T-helper 1 cell (primary cell): Measurements from ENCODE around the gene FCHO2.
A peak's percentile ranks its signal among the peaks of the same experiment; 100 is the strongest.
"Not testable (repeated sequence)": the region's sequence is repeated elsewhere in the genome, so short reads cannot be mapped to it uniquely, and the experiment has no call there.

Source experiments
- DNase-seq, 5 donors: peaks; one replicate each; pipeline ENCODE4 v3.0.0-alpha.2; 2012 to 2020
- total RNA-seq, 4 donors: gene quantifications; one replicate each; lab custom pipeline; 2026; lab: John Stamatoyannopoulos, UW

The FCHO2 gene, protein sequence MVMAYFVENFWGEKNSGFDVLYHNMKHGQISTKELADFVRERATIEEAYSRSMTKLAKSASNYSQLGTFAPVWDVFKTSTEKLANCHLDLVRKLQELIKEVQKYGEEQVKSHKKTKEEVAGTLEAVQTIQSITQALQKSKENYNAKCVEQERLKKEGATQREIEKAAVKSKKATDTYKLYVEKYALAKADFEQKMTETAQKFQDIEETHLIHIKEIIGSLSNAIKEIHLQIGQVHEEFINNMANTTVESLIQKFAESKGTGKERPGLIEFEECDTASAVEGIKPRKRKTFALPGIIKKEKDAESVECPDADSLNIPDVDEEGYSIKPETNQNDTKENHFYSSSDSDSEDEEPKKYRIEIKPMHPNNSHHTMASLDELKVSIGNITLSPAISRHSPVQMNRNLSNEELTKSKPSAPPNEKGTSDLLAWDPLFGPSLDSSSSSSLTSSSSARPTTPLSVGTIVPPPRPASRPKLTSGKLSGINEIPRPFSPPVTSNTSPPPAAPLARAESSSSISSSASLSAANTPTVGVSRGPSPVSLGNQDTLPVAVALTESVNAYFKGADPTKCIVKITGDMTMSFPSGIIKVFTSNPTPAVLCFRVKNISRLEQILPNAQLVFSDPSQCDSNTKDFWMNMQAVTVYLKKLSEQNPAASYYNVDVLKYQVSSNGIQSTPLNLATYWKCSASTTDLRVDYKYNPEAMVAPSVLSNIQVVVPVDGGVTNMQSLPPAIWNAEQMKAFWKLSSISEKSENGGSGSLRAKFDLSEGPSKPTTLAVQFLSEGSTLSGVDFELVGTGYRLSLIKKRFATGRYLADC
- 3.4 to 7.8 (median 4.7) reads per million in 4 donors for total RNA-seq

DNA sequence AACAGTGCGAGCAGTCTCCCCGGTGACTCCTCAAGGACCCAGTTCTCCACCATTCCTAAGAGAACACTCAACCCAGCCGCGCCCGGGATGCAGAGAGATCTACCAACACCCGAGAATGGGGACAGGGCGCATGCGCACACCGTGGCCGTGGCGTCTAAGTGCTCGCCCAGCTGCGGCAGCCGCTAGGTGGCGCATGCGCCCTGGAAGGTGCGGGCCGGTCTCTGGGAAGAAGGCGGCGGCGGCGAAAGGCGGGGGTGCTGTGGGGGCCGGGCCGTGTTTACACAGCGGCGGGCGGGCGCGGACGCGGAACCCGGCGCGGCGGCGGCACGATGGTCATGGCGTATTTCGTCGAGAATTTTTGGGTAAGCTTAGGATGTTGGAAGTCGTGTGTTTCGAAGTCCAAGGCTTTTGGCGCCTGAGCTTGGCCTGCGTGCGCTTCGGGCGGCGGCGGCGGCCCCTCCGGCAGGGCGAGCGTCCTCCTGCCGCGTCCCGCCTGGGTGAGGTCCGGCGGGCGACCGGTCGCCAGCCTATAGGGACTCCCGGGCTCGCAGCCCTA, at the start of gene FCHO2:
FCHO2 (plus strand) TSS at position 274 of the 556 bp plus-strand sequence; CDS start at position 330, 56 bp downstream.
- peak; percentile 92 to 95 (median 94) for DNase-seq

DNA sequence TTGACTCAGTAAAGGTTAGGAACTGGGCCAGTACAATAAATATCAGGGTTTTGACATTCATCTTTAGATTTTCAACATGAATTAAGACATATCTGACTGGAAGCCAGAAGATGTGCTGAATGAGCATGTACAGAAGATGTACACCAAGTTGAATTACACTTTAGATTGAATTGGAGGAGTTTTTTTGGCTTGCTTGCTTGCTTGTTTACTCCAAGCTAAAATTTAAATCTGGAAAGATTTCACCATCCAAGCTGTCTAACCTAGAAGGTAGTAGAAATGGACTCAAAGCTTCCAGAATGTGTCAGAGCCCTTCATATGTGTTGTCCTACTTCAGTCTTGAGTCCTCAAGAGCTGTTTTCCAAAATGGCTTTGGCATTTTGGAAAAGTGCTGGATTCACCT, 49.0 kb upstream of the FCHO2 start:
- DNase-seq: no peak

DNA sequence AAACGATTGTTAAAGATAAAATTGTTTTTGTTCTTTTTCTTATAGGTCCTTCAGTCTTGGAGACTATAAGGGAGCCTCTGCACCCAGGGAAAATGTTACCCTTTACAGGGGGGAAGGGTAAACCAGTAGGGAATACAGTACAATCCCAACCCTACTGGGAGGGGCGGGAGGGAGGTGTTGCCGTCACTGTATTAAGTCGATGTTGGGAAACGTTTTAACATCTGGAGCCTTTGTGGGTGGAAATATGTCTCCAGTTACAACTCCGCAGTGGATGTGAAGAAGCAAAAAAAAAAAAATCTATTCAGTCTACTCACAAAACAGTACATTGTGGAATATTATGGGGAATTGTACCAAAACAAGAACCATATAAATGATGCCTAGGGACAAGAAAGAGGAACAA, 47.2 kb upstream of the FCHO2 start:
- no peak for DNase-seq

DNA sequence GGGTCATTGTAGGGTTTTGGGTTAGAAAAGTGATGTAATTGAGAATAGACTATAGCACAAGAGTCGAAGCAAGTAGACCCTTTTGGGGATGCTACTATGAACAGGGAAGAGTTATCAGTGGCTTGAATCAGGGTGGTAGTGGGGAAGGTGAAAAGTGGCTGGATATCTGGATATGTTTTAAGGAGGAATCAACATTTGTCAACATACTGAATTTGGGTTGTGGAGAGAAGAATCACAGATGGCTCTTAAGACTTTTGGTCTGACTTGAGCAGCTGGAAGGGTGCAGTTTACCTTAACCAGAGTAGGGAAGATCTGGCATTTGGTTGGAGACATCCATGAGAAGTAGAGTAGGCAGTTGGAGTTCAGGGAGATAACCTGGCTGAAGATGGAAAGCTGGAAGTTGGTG, 38.5 kb upstream of the FCHO2 start:
- no peak for DNase-seq

DNA sequence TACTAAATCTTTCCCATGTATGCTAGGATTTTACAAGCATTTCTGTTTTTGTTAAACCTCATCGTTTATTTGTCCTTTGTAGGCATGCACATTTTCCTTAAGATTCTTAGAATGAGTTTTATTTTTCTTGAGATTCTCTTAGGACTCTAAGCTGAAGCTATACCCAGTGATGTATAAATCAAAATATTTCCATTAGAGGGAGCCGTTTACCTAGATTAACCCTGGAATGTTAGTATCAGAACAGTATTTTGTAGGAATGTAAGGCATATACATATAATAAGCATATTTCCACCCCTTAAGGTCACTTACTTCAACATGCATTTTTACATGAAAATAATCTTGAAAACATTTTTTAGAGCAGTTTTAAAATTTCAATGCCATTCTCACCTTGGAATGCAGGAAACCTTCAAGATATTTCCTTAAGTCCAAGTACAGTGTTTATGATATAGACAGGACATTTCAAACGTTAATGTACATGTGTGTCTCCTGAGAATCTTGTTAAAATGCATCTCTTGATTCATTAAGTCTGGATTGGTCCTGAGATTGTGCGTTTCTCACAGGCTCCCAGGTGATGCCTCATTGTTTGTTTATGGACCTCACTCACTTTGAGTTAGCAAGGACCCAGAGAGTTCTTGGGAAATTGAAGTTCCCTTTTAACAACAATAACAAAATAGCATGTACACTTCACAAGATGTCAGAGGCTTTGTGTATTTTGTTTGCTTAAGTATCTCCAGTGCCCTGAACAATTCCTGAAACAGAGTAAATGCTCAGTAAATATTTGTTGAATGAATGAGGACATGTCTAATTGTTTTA, 34.9 kb upstream of the FCHO2 start:
- DNase-seq: no peak

DNA sequence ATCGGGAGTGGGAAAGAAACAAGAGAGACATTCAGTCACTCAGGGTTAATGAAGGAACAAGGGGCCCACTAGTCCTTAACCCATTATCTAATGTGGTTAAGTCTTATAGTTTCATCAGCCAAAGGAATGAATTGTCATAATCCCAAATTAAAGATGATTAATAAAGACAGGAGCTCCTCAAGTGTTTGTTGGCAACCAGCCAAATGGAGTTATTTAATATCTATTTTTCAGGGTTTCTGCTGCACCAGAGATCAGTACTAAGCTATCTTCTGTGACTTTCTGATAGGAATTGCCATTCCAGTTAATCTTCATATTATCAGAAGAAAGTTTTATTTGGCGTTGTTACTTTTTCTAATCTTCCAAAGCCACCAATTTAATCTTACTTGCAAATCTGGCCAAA, 34.0 kb upstream of the FCHO2 start:
- DNase-seq: no peak

DNA sequence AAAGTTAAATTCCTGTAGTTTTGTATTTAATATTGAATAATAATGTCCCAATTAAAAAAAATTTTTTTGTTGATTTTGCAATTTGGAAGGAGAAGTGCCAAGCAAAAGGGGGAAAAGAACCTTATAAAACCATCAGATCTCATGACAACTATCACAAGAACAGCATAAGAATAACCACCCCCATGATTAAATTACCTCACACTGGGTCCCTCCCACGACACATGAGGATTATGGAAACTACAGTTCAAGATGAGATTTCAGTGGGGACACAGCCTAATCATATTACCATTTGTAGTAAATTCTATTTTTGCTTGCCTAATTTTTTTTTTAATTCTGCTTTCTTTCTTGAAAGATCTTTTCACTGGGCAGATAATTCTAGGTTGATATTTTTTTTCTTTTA, 33.4 kb upstream of the FCHO2 start:
- no peak for DNase-seq

DNA sequence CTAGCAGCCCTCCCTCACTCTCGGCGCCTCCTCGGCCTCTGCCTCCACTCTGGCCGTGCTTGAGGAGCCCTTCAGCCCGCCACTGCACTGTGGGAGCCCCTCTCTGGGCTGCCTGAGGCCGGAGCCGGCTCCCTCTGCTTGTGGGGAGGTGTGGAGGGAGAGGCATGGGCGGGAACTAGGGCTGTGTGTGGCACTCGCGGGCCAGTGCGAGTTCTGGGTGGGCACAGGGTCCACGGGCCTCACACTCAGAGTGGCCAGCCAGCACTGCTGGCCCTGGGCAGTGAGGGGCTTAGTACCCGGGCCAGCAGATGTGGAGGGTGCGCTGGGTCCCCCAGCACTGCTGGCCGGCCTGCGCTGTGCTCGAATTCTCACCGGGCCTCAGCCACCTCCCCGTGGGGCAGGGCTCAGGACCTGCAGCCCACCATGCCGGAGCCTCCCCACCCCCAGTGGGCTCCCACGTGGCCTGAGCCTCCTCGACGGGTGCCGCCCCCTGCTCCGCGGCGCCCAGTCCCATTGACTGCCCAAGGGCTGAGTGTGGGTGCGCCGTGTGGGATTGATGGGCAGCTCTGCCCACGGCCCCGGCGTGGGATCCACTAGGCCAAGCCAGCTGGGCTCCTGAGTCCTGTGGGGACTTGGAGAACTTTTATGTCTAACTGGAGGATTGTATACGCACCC, 30.4 kb upstream of the FCHO2 start:
- no peak for DNase-seq

DNA sequence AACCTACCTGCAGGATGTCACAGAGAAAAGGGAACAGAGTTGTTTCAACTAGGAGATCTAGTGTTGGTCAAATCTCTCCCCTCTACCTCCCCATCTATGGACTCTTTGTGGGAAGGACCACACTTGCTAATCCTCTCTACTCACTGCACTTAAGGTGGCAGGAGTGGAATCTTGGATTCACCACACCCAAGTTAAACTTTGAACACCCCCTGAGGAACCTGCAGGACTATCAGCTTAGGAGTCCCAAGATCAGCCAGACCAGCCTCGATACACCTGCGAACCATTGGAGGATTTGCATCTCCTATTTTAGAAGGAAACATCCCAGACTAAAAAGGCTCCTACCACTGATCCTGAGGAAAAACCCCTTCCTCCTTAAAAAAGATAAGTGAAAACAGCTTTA, 23.2 kb upstream of the FCHO2 start:
- DNase-seq: not testable (repeated sequence)

DNA sequence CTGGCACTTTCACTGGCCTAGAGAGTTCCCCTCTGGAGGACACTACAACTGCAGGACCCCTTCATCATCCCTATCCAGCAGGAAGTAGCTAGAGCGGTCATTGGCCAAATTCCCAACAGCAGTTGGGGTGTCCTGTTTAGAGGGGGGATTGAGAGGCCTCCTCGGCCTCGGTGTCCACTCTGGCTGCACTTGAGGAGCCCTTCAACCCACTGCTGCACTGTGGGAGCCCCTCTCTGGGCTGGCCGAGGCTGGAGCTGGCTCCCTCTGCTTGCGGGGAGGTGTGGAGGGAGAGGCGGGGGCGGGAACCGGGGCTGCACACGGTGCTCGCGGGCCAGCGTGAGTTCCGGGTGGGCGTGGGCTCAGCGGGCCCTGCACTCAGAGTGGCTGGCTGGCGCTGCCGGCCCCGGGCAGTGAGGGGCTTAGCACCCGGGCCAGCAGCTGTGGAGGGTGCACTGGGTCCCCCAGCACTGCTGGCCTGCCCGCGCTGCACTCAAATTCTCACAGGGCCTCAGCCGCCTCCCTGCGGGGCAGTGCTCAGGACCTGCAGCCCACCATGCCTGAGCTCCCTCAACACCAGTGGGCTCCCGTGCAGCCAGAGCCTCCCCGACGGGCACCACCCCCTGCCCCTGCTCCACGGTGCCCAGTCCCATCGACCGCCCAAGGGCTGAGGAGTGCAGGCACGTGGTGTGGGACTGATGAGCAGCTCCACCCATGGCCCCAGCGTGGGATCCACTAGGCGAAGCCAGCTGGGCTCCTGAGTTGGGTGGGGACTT, 20.7 kb upstream of the FCHO2 start:
- DNase-seq: not testable (repeated sequence)

DNA sequence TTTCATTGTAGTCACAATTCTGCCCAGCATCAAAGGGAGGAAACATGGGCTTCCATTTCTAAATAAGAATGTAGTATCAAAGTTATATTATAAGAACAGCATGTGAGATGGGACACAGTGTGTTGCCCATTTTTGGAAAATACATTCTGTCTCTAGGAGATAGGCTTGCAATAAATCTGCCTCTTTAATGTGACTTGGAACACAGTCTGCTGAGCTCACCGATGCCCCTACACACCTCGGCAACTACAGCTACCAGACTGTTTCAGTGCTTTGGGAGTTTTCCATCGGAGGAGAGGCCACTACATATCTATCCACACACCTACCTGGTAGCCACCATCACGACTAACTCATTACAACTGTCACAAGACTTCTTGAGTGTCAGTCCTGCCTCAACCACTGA, 18.9 kb upstream of the FCHO2 start:
- no peak for DNase-seq

DNA sequence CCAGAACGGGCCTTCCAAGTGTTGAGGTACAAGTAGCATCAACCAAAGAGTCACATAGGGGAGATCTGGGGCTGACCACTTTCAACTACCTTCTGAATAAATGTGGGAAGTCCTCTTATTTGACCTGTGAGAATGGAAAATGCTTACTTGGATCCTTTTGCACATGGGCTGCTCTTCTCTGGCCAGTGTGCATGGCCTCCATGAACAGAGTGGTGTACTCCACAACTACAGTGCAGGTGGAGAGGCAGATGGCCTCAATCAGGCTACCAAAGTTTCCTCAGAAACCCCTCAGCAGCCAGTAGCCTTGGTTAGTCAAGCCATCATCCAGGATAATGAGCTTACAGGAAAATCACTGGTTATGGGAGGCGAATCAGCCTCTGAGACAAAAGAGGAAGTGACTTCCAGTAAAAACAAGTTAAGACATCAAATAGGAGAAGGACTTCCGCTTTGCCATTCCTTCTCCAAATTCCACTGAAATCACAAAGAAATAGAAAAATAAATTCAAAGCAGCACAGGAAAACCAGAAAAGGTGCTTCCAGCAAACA, 18.3 kb upstream of the FCHO2 start:
- no peak for DNase-seq

DNA sequence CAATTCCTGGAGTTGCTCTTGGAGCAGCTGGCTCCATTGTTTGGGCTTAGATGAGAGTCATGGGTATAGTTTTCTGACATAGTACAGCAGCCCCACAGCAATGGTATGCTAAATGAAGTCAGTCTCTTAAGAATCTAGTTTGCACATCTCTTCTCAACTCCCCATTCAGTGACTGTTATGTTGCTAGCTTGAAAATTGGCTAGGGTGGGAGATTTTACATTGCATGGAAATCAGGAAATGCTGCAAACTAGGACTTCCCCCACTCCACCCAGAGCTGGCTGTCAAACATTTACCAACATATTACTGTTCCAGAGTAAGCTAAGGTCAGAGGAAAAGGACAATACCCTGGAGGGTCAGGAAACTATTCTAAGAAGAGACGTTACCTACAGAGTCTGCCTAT, 17.6 kb upstream of the FCHO2 start:
- DNase-seq: no peak

DNA sequence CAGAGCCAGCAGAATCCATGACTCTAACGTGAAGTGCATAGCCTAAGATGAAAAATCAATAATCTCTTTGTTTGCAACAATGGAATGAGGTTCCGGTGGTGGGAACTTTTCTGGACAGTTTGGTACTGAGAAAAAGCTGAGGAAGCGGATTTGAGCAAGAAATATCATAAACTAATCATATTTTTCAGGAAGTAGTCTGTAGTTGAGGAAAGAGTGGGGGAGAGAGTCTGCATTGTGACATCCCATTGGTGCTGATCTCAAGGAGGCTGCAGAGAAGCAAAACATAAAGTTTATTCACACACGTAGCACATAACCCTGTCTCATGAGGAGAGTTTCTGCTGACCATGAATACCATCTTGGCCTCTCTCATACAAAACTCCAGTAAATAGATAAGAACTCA, 15.8 kb upstream of the FCHO2 start:
- DNase-seq: no peak

DNA sequence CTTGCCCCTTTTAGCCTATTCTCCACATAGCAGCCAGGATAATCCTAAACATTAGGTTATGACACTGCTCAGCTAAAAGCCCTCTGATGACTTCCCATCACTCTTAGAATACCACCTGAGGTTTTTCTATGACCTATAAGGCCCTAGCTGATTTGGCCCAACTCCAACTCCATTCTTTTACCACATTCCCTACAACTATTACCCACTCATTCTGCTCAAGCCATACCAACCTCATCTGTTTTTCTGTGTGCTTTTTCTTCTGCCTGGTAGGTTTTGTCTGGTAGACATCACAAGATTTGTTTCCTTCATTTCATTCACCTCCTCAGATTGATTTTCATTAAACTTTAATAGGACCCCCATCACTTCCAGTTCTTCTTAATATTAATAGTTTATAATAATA, 12.5 kb upstream of the FCHO2 start:
- no peak for DNase-seq

DNA sequence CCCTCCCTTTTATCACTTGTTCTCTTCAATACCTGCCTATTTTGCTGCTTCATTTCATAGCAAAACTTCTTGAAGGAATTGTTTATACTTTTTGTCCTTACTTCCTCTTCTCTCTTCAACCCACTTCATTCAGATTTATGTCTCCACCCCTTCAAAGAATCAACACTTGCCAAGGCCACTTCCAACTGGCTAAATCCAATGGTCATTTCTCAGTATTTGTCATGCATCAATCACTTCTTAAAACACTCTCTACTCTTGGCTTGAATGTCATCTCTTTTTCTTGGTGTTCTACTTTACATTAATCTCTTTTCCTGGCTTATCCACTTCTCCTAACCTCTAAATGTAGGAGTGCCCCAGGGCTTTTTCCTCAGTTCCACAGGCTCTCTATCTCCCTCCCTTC, 8.3 kb upstream of the FCHO2 start:
- no peak for DNase-seq

DNA sequence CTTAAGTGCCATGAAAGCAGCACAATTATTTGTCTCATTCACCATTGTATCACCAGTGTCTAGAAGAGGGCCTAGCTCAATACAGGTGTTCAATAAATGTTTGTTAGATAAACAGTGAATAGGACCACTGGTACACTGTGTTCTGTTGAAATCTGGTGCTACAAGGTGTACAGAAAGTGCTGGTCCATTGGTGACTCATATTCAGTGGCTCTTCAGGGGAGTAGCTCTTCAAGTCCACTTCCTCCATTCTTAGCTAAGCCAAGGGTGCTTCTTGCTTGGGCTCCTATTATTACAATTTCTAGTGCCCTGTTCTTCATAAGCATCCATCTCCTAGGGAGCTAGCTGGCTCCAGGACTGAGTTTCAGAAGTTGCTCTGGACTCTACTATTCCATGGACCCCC, 6.4 kb upstream of the FCHO2 start:
- DNase-seq: no peak

DNA sequence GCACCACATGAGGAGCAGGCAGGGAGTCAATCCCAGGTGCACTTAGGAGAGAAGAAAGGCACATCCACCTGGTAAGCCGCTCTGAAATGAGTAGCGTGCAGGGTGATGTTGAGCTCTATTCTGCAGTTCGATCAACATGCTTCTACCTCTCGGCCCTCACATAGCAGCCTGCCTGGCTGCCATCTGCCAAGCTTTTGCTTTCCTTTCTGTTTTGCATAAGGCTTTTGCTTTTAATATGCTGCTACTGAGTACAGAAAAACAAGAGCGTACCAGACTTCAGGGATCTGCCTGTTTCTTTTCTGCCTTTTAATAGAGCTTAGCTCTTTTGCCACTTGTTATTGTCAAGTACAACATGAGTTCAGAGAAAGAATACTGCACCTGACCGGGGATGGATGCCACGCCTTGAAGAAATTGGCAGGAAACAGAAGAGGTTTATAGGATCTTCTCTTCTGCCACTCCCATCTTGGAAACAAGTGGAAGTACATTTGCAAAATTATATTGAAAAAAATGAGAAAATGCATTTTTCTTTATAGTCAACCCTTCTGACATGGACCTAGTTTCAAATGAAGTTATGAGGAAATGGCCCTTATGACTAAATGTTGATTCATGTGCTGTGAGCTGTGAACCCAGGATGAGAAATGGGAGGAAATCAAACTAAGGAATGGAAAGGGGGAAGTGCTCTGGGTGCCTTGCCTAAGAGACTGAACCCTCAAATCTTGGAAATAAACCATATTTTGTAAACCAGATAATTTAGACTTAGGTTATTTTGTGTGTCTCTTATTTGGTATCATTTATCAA, 4.0 kb upstream of the FCHO2 start:
- DNase-seq: no peak

DNA sequence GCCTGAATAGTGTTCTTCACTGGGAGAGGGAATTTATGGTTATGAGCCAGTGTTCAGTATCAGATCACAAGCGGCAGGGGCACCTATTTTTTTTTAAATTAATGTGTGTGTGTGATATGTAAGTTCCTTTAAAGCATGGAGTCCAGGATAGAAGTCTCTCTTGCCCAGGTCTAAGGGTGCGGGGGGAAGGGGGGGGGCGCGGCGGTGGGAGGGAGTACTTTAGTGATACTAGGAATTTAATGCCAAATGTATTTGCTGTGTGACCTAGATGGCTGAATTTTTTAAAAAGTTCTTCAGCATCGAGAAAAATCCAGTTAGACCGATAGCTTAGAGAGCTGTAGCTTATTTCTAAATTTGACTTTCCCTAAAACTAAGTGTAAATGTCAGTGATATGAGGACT, 1.5 kb upstream of the FCHO2 start:
- no peak for DNase-seq

DNA sequence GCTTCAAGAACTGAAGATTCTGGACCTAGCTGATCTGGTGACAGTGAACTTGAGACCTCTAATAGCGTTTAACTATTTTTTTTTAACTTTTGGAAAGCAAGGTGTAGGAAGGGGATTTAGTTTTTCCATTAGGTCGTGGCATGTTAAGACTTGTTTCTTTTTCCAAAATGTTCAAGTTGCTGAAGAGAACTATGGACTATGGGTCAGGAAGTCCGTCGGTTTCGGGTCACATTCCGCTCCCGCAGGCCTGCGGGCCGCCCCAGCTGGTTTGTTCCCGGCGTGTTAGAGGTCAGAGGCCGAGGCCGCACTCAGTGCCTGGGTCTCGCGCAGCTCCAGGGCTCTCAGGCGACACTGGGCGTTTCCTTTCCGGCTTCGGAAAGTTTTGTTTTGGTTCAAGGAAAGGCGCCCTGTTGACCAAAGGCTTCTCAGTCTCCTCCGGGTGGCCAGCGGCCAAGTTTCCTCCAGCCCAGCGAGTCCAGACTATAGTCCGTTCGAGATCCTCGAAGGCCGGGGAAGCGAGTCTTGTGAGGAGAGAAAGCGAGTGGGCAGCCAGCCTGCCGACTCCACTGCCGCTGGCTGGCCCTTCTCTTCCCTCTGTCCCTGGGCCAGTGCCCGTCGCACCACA, 586 bp upstream of the FCHO2 start:
- DNase-seq: no peak
